ENCODE measurements around the gene CACNA1S.

Gene CACNA1S

GRCh38 chr1:201144701-201145100, 32.5 kb upstream of the CACNA1S start:
- H3K4me3 ChIP-seq (ENCODE audit: low read depth, low read length), result no peak overlapping the region
- TF ChIP-seq, protein P1, sequence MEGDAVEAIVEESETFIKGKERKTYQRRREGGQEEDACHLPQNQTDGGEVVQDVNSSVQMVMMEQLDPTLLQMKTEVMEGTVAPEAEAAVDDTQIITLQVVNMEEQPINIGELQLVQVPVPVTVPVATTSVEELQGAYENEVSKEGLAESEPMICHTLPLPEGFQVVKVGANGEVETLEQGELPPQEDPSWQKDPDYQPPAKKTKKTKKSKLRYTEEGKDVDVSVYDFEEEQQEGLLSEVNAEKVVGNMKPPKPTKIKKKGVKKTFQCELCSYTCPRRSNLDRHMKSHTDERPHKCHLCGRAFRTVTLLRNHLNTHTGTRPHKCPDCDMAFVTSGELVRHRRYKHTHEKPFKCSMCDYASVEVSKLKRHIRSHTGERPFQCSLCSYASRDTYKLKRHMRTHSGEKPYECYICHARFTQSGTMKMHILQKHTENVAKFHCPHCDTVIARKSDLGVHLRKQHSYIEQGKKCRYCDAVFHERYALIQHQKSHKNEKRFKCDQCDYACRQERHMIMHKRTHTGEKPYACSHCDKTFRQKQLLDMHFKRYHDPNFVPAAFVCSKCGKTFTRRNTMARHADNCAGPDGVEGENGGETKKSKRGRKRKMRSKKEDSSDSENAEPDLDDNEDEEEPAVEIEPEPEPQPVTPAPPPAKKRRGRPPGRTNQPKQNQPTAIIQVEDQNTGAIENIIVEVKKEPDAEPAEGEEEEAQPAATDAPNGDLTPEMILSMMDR (IDR thresholded peaks at IDR 0.05; ENCODE audit: low read depth, low read length), result no peak

GRCh38 chr1:201143726-201144635, 31.8 kb upstream of the CACNA1S start:
- TF ChIP-seq, protein P1 (IDR thresholded peaks at IDR 0.05; ENCODE audit: low read depth, low read length), result no peak
- H3K4me3 ChIP-seq (ENCODE audit: low read depth, low read length), result no peak overlapping the region

DNA sequence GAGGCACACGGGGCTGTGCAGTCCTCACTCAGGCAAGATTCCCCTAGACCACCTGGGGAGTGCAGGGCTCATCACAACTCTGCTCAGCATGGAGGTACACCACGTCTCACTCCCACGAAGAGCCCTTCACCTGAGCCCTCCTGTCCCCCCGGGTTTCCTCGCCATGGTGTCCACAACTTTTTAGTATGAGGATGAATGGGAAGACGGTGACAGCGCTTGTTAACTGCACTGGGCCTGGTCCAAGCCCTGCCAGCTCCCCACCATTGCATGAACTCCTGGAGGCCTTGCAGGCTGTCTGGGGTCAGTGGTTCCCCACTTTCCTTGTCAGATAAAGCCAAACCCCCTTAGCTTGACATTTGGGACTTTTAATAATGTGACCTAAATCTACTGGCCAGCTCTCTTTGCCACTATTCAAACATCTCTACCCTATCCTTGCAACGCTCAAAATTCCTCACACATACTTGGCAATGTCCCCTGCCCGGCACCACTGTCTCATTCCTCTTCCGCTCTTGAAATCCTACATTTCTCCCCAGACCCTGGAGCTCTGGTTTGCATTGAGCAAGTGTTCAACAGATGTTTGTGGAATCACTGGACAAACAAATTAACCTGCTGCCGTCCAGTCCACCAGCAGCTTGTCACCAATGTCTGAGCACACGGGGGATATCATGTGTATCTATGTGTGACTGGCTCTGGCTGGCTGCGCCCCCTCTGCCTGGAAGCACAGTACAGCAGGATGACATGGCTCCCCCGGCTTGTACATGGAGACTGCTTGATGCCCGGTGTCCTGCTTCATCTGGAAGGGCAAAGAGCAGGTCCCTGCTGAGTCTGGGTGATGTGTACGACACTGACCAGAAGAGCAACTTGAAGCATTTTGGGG, 30.9 kb upstream of the CACNA1S start:
- H3K4me3 ChIP-seq (ENCODE audit: low read depth, low read length), result no peak overlapping the region

GRCh38 chr1:201142011-201142848, 30.0 kb upstream of the CACNA1S start:
- TF ChIP-seq, protein P1 (IDR thresholded peaks at IDR 0.05; ENCODE audit: low read depth, low read length), result no peak
- H3K4me3 ChIP-seq (ENCODE audit: low read depth, low read length), result no peak overlapping the region

More for the DNA sequence above, 30.9 kb upstream of the CACNA1S start:
- TF ChIP-seq, protein P1 (IDR thresholded peaks at IDR 0.05; ENCODE audit: low read depth, low read length), result no peak

DNA sequence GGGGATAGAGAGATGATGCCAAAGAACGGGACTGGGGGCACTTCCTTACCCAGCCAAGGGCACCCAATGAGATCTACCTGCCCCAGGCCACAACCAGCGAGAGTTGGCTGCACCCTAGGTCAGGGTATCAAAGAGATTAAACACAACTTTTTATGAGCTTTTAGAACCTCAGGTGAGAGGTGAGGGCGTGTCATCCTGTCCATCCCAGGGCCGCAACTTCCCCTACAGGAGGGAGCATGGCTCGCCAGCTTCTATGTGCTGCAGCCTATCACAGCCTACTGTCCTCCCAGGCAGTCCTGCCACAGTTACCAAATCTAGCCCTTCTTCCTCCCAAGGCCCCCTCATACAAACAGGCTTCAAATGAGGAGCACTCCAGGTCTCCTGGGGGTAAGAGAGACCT, 29.2 kb upstream of the CACNA1S start:
- TF ChIP-seq, protein P1 (IDR thresholded peaks at IDR 0.05; ENCODE audit: low read depth, low read length), result no peak
- H3K4me3 ChIP-seq (ENCODE audit: low read depth, low read length), result no peak overlapping the region

- no peak overlapping the region for H3K4me3 ChIP-seq (ENCODE audit: low read depth, low read length)
- TF ChIP-seq, protein P1 (IDR thresholded peaks at IDR 0.05; ENCODE audit: low read depth, low read length), result no peak
These were observed 28.7 kb upstream of the CACNA1S start for GRCh38 chr1:201140941-201141260.

Measured in WI38 (cell line).